Retina (tissue), 1 donor: Measurements from ENCODE around the gene MSI2.
A peak's percentile ranks its signal among the peaks of the same experiment; 100 is the strongest.

Experiments used
- DNase-seq: peaks from one replicate; pipeline ENCODE4 v3.0.0-alpha.2; 2016

The MSI2 gene

GRCh38 chr17:57678393-57678792 lies 422.1 kb downstream of the MSI2 start:
- no peak for DNase-seq

- DNase-seq: no peak
Observed at GRCh38 chr17:57679356-57679755, 423.0 kb downstream of the MSI2 start.

GRCh38 chr17:57679906-57680695 lies 423.8 kb downstream of the MSI2 start:
- no peak for DNase-seq

- no peak for DNase-seq
Observed at GRCh38 chr17:57682701-57683100, 426.4 kb downstream of the MSI2 start.

GRCh38 chr17:57684711-57685498 lies 428.6 kb downstream of the MSI2 start:
- DNase-seq: no peak

GRCh38 chr17:57685499-57686132 lies 429.3 kb downstream of the MSI2 start:
- DNase-seq: no peak

GRCh38 chr17:57687642-57688041 lies 431.3 kb downstream of the MSI2 start:
- no peak for DNase-seq

GRCh38 chr17:57689254-57689653 lies 432.9 kb downstream of the MSI2 start:
- no peak for DNase-seq

- DNase-seq: no peak
Observed at GRCh38 chr17:57691939-57692338, 435.6 kb downstream of the MSI2 start.

GRCh38 chr17:57692770-57693169 lies 436.4 kb downstream of the MSI2 start:
- DNase-seq: no peak

- no peak for DNase-seq
Observed at GRCh38 chr17:57694051-57694450, 437.7 kb downstream of the MSI2 start.

GRCh38 chr17:57696050-57696449 lies 439.7 kb downstream of the MSI2 start:
- no peak for DNase-seq

GRCh38 chr17:57697197-57697596 lies 440.9 kb downstream of the MSI2 start:
- DNase-seq: no peak

GRCh38 chr17:57697891-57698711 lies 441.8 kb downstream of the MSI2 start:
- DNase-seq: no peak

- no peak for DNase-seq
Observed at GRCh38 chr17:57699751-57700219, 443.5 kb downstream of the MSI2 start.

GRCh38 chr17:57701124-57701523 lies 444.8 kb downstream of the MSI2 start:
- DNase-seq: no peak

GRCh38 chr17:57703273-57703672 lies 446.9 kb downstream of the MSI2 start:
- no peak for DNase-seq

GRCh38 chr17:57704448-57704847 lies 448.1 kb downstream of the MSI2 start:
- DNase-seq: no peak

- no peak for DNase-seq
Observed at GRCh38 chr17:57705921-57706695, 449.8 kb downstream of the MSI2 start.

GRCh38 chr17:57706761-57707160 lies 450.4 kb downstream of the MSI2 start:
- no peak for DNase-seq

- peak; percentile 85 for DNase-seq
Observed at GRCh38 chr17:57707892-57708291, 451.6 kb downstream of the MSI2 start.

- DNase-seq: peak; percentile 71
Observed at GRCh38 chr17:57708410-57708809, 452.1 kb downstream of the MSI2 start.
